Activated T-helper 9 cell treated with anti-CD3 and anti-CD28 coated beads, Interleukin-2, amount 50 U/mL, for 16 hours (primary cell): ENCODE results near the gene DSTYK.
"Not testable (repeated sequence)": the region's sequence is repeated elsewhere in the genome, so short reads cannot be mapped to it uniquely, and the experiment has no call there.

Experiments
- DNase-seq: peaks from one replicate; pipeline ENCODE4 v3.0.0-alpha.2; 2020; ENCODE audit warnings: low read depth

Gene DSTYK

GRCh38 chr1:205172729-205173366, 38.7 kb downstream of the DSTYK start:
- DNase-seq, result no peak

GRCh38 chr1:205171369-205171768, 40.1 kb downstream of the DSTYK start:
- DNase-seq, result no peak

- DNase-seq, result no peak
These were observed 40.8 kb downstream of the DSTYK start for GRCh38 chr1:205170532-205171269.

- DNase-seq, result no peak
These were observed 42.3 kb downstream of the DSTYK start for GRCh38 chr1:205169248-205169647.

GRCh38 chr1:205168291-205168690, 43.2 kb downstream of the DSTYK start:
- DNase-seq, result no peak

GRCh38 chr1:205162301-205162700, 49.2 kb downstream of the DSTYK start:
- no peak for DNase-seq

GRCh38 chr1:205161076-205161475, 50.4 kb downstream of the DSTYK start:
- no peak for DNase-seq

- no peak for DNase-seq
These were observed 53.4 kb downstream of the DSTYK start for GRCh38 chr1:205158048-205158616.

GRCh38 chr1:205155665-205156377, 55.7 kb downstream of the DSTYK start:
- DNase-seq, result not testable (repeated sequence)

- no peak for DNase-seq
These were observed 59.0 kb downstream of the DSTYK start for GRCh38 chr1:205152505-205152904.

GRCh38 chr1:205150651-205151428, 60.7 kb downstream of the DSTYK start:
- no peak for DNase-seq

GRCh38 chr1:205147191-205147835, 64.2 kb downstream of the DSTYK start:
- DNase-seq, result no peak

- no peak for DNase-seq
These were observed 66.8 kb downstream of the DSTYK start for GRCh38 chr1:205144751-205145150.

GRCh38 chr1:205144046-205144720, 67.3 kb downstream of the DSTYK start:
- no peak for DNase-seq

GRCh38 chr1:205142102-205142469, 69.4 kb downstream of the DSTYK start:
- DNase-seq, result no peak

GRCh38 chr1:205141236-205142101, 70.0 kb downstream of the DSTYK start:
- peak; percentile 44 for DNase-seq

- DNase-seq, result no peak
These were observed 71.4 kb downstream of the DSTYK start for GRCh38 chr1:205140113-205140512.

- DNase-seq, result no peak
These were observed 73.6 kb downstream of the DSTYK start for GRCh38 chr1:205137901-205138300.

- DNase-seq, result no peak
These were observed 78.2 kb downstream of the DSTYK start for GRCh38 chr1:205133287-205133686.

- DNase-seq, result no peak
These were observed 82.0 kb downstream of the DSTYK start for GRCh38 chr1:205129447-205130029.
